ENCODE data around the gene BTBD17.

GRCh38 chr17:74358697-74359096 is 3.0 kb downstream of the BTBD17 start:
- TF ChIP-seq CTCF (IDR thresholded peaks at IDR 0.05 in 4 of 5, conservative IDR thresholded peaks at IDR 0.05 in 1 of 5) (no peak), POLR2A (IDR thresholded peaks at IDR 0.05) (no peak)

Data from gastrocnemius medialis (tissue), 4 donors.